OCI-LY1 (cell line): ENCODE measurements around the gene MBNL2.

Source experiments
- H2AFZ ChIP-seq: fragments of 200-600 bp; sonication (generic), shearing (Covaris generic); 2 replicates; pipeline ENCODE4 v1.6.0; 2014; ENCODE audit warnings: antibody characterized with exemption, mild to moderate bottlenecking, low read length
- H3F3A ChIP-seq: fragments of 200-600 bp; sonication (generic), shearing (Covaris generic); 2 replicates; pipeline ENCODE4 v1.6.0; 2014; ENCODE audit warnings: mild to moderate bottlenecking, antibody characterized with exemption, low read length, moderate library complexity; ENCODE audit not compliant: insufficient read depth
- H3K27ac ChIP-seq: fragments of 200-600 bp; sonication (generic); 2 replicates; pipeline ENCODE4 v1.5.1; 2014; ENCODE audit warnings: low read length, mixed run types, mild to moderate bottlenecking, low read depth; ENCODE audit not compliant: poor library complexity, severe bottlenecking
- H3K27me3 ChIP-seq: fragments of 200-600 bp; sonication (generic); 2 replicates; pipeline ENCODE4 v1.6.0; 2014; ENCODE audit warnings: antibody characterized with exemption, mild to moderate bottlenecking, low read length, moderate library complexity; ENCODE audit not compliant: insufficient read depth
- H3K36me3 ChIP-seq: fragments of 200-600 bp; sonication (generic); 2 replicates; pipeline ENCODE4 v1.6.1; 2014; ENCODE audit warnings: mild to moderate bottlenecking, antibody characterized with exemption, low read length, moderate library complexity, mixed read lengths; ENCODE audit not compliant: insufficient read depth
- H3K4me1 ChIP-seq: fragments of 200-600 bp; sonication (generic); 2 replicates; pipeline ENCODE4 v1.5.1; 2014; ENCODE audit warnings: mild to moderate bottlenecking, low read length, moderate library complexity; ENCODE audit not compliant: insufficient read depth, severe bottlenecking
- H3K4me2 ChIP-seq: fragments of 200-600 bp; sonication (generic), shearing (Covaris generic); 2 replicates; pipeline ENCODE4 v1.6.1; 2014; ENCODE audit warnings: low read length
- H3K4me3 ChIP-seq: fragments of 200-600 bp; sonication (generic); 2 replicates; pipeline ENCODE4 v1.5.1; 2014; ENCODE audit warnings: low read length, low read depth, mild to moderate bottlenecking, mixed read lengths; ENCODE audit not compliant: poor library complexity, severe bottlenecking
- H3K79me2 ChIP-seq: fragments of 200-600 bp; shearing (Covaris generic); 2 replicates; pipeline ENCODE4 v1.6.1; 2016; ENCODE audit warnings: mixed run types, low read length, mixed read lengths; ENCODE audit not compliant: insufficient read depth
- H3K9ac ChIP-seq: fragments of 200-600 bp; sonication (generic), shearing (Covaris generic); 2 replicates; pipeline ENCODE4 v1.6.1; 2014; ENCODE audit warnings: mild to moderate bottlenecking, low read length, mixed read lengths
- H3K9me2 ChIP-seq: fragments of 200-600 bp; sonication (generic), shearing (Covaris generic); 2 replicates; pipeline ENCODE4 v1.6.1; 2014; ENCODE audit warnings: low read depth, mild to moderate bottlenecking, low read length, mixed read lengths
- H3K9me3 ChIP-seq: fragments of 200-600 bp; shearing (Covaris generic); 2 replicates; pipeline ENCODE4 v1.6.1; 2014; ENCODE audit warnings: low read length, mixed read lengths
- H4K20me1 ChIP-seq: fragments of 200-600 bp; sonication (generic), shearing (Covaris generic); 2 replicates; pipeline ENCODE4 v1.6.0; 2016; ENCODE audit warnings: mild to moderate bottlenecking, low read length; ENCODE audit not compliant: insufficient read depth
- CTCF ChIP-seq: fragments of 200-600 bp; sonication (generic), shearing (Covaris generic); IDR thresholded peaks from 2 replicates; pipeline ENCODE4 v1.5.1; 2017; ENCODE audit warnings: mild to moderate bottlenecking, antibody characterized with exemption, low read length, moderate library complexity, mixed read lengths
- EZH2 ChIP-seq: fragments of 200-600 bp; sonication (generic), shearing (Covaris generic); IDR thresholded peaks from 2 replicates; pipeline ENCODE4 v1.8.0; 2017; ENCODE audit warnings: borderline replicate concordance, mixed run types, mild to moderate bottlenecking, antibody characterized with exemption, low read length, moderate library complexity, mixed read lengths

MBNL2 gene

DNA sequence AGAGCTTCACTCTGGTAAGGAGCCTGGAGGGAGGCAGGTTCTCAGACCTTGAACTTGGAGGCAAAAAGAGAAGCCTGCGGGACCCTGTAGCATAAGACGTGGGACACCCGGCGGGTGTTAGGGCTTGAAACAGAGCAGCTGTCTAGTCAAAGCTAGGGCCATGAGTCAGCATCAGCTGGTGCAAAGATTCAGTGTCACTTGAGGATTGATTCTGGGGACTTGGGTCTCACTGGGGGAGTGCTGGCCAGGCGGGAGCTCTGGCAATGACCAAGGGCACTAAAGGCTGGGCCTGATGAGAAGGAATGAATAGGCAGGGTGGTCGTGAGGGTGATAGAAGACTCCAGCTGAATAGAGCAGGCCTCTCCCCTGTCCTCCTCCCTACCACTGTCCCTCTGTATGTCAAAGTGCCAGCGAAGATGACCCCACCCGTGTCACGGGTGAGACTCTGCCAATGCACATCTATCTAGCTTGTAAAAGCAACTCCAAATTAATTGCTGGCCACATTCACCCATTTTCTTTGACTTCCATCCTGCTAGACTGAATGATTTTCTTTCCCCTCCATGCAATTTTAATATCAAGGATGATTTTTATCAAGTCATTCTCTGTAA lies 97.1 kb downstream of the MBNL2 start:
- no peaks in the 10 kb centered on the region for H3F3A ChIP-seq
- H2AFZ ChIP-seq: no peak overlapping the region
- H3K4me3 ChIP-seq: no peak overlapping the region
- no peak overlapping the region for H3K27ac ChIP-seq
- no peaks in the 10 kb centered on the region for H4K20me1 ChIP-seq
- H3K4me2 ChIP-seq: no peak overlapping the region
- no peaks in the 10 kb centered on the region for H3K9me3 ChIP-seq
- H3K79me2 ChIP-seq: no peaks in the 10 kb centered on the region
- no peaks in the 10 kb centered on the region for H3K36me3 ChIP-seq
- peaks cover 15% of the 10 kb centered on the region for H3K4me1 ChIP-seq
- H3K9me2 ChIP-seq: no peaks in the 10 kb centered on the region
- TF ChIP-seq EZH2 (no peak), CTCF (no peak)
- peak overlapping the region; percentile 14; the same call in 1 of the 2 replicates for H3K9ac ChIP-seq
- no peaks in the 10 kb centered on the region for H3K27me3 ChIP-seq

- Histone ChIP-seq H3K4me3 (no peak overlapping the region), H3F3A (no peaks in the 10 kb centered on the region), H3K4me1 (peaks cover 15% of the 10 kb centered on the region), H3K4me2 (no peak overlapping the region), H3K27me3 (no peaks in the 10 kb centered on the region), H3K36me3 (no peaks in the 10 kb centered on the region), H3K79me2 (no peaks in the 10 kb centered on the region), H3K27ac (no peak overlapping the region), H3K9ac (no peak overlapping the region), H4K20me1 (no peaks in the 10 kb centered on the region), H2AFZ (no peak overlapping the region), H3K9me2 (no peaks in the 10 kb centered on the region), H3K9me3 (no peaks in the 10 kb centered on the region)
- TF ChIP-seq EZH2 (no peak), CTCF (no peak)
These were observed 99.0 kb downstream of the MBNL2 start for GRCh38 chr13:97321101-97321500.

DNA sequence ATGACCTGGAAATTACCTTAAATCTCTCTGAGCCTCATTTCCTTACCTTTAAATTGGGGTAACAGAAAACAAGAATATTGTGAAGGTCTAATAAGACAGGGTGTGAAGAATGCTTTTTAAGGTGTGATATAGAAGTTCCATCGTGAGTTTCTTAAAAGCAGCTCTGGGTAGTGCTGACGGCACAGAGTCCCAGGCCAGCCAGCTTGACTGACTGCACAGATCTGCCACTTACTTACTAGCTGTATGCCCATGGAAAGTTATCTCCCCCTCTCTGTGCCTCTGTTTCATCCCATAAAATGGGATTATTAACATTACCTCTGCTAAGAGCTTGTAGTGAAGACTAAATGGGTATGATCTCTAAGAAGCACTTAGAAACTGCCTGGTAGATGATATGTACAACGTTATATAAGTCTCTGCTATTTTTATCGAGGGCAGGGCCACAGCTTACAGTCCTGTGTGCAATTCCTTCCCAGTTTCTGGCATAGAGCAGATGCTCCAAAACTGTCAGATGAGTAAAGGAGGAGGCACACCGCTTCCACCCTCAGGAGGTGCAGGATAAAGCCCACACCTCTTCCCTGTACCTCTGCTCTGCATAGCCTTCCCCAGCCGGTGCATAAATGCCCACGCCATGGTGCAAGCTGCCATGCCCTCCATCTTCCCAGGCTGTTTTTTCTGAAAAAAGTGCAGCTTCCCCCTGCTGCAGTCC lies 99.6 kb downstream of the MBNL2 start:
- H3K4me1 ChIP-seq: peaks cover 15% of the 10 kb centered on the region
- H3K9me3 ChIP-seq: no peaks in the 10 kb centered on the region
- no peak overlapping the region for H3K9ac ChIP-seq
- H3K4me2 ChIP-seq: no peak overlapping the region
- TF ChIP-seq CTCF: no peak
- TF ChIP-seq EZH2: no peak
- no peak overlapping the region for H3K27ac ChIP-seq
- H2AFZ ChIP-seq: no peak overlapping the region
- no peaks in the 10 kb centered on the region for H4K20me1 ChIP-seq
- H3K9me2 ChIP-seq: no peaks in the 10 kb centered on the region
- H3K27me3 ChIP-seq: no peaks in the 10 kb centered on the region
- no peak overlapping the region for H3K4me3 ChIP-seq
- no peaks in the 10 kb centered on the region for H3K79me2 ChIP-seq
- H3K36me3 ChIP-seq: no peaks in the 10 kb centered on the region
- H3F3A ChIP-seq: no peaks in the 10 kb centered on the region
